K562 (cell line): Measurements from ENCODE around the gene AKAP3. TPM values are rescaled to one million over a fixed set of nuclear protein-coding genes. Genes with fewer than 3 reads are reported as not detected.

Experiments used
- ATAC-seq: fragments of 200-7000 bp; cut with Tn5 transposase; 3 replicates; pipeline ENCODE4 v1.9.1; 2020; ENCODE audit warnings: moderate library complexity
- BruUV-seq: library from RNA; stranded (reverse); fragments of 400-500 nt; replicated peaks from 2 replicates; lab custom pipeline; 2021; lab: Mats Ljungman, UMichigan
- CTCF ChIA-PET: fragments of 300-600 bp; formaldehyde crosslinking; extraction: SDS; loops from one replicate; lab custom pipeline; 2021; ENCODE audit warnings: low intra/inter-chr PET ratio; lab: Yijun Ruan, JAX
- POLR2A ChIA-PET: fragments of 300-600, 350-650 bp; sonication (Branson Sonifier 250); formaldehyde crosslinking; extraction: SDS; loops from one replicate; lab custom pipeline; 2021; ENCODE audit warnings: antibody characterized with exemption, inconsistent platforms; lab: Yijun Ruan, JAX
- DNase-seq, 4 experiments: peaks; one replicate each; pipeline versions ENCODE4 v3.0.0 to v3.0.0-alpha.2; 2011 to 2018; ENCODE audit warnings: low spot score in 3 of 4, mixed read lengths in 3 of 4; ENCODE audit errors: extremely low read depth in 1 of 4
- FAIRE-seq: peaks from 2 replicates; lab custom pipeline; 2011; peaks lifted over from hg19 to GRCh38; lab: Jason Lieb, UNC
- H2AFZ ChIP-seq: 2 replicates; pipeline ENCODE4 v1.6.0; 2011; ENCODE audit warnings: low read depth, low read length, control low read depth, inconsistent platforms
- H3K27ac ChIP-seq: fragments of 200-600 bp; 3 replicates; pipeline ENCODE4 v1.8.0; 2011; ENCODE audit warnings: low read depth, mild to moderate bottlenecking, control low read depth, inconsistent platforms, low read length, moderate library complexity, mixed read lengths; ENCODE audit errors: extremely low read depth
- H3K27me3 ChIP-seq, 2 experiments: fragments of 300-600 bp in 1 of 2; 2 replicates in 1 of 2; 3 replicates in 1 of 2; pipeline versions ENCODE4 v1.6.0 to v1.8.0; 2011; ENCODE audit warnings: inconsistent platforms in 2 of 2, low read length in 2 of 2, mild to moderate bottlenecking in 1 of 2, mixed read lengths in 1 of 2, moderate library complexity in 1 of 2; ENCODE audit not compliant: control insufficient read depth in 2 of 2, insufficient read depth in 2 of 2
- H3K36me3 ChIP-seq: fragments of 300-600 bp; 3 replicates; pipeline ENCODE4 v1.8.0; 2011; ENCODE audit warnings: mild to moderate bottlenecking, low read length, inconsistent platforms; ENCODE audit not compliant: control insufficient read depth, insufficient read depth
- H3K4me1 ChIP-seq, 2 experiments: fragments of 200-600 bp in 1 of 2; replicated peaks in 1 of 2; 2 replicates in 1 of 2; 3 replicates in 1 of 2; pipeline versions ENCODE4 v1.5.1 to v1.8.0; 2011; ENCODE audit warnings: inconsistent platforms in 2 of 2, low read length in 2 of 2, mild to moderate bottlenecking in 1 of 2, mixed read lengths in 1 of 2, moderate library complexity in 1 of 2; ENCODE audit not compliant: control insufficient read depth in 2 of 2, insufficient read depth in 2 of 2
- H3K4me2 ChIP-seq: 2 replicates; pipeline ENCODE4 v1.6.1; 2011; ENCODE audit warnings: low read length, control low read depth, inconsistent platforms, mixed read lengths; ENCODE audit not compliant: insufficient read depth
- H3K4me3 ChIP-seq: fragments of 200-600 bp; sonication (generic), shearing (Covaris generic); 2 replicates; pipeline ENCODE4 v1.5.1; 2016; ENCODE audit warnings: control low read depth, inconsistent platforms
- H3K79me2 ChIP-seq: fragments of 200-600 bp; 3 replicates; pipeline ENCODE4 v1.8.0; 2011; ENCODE audit warnings: low read length, inconsistent platforms; ENCODE audit not compliant: control insufficient read depth, insufficient read depth
- H3K9ac ChIP-seq, 2 experiments: 2 replicates each; pipeline versions ENCODE4 v1.6.0 to v1.6.1; 2011; ENCODE audit warnings: low read depth in 2 of 2, low read length in 2 of 2, control low read depth in 1 of 2, inconsistent platforms in 1 of 2, mild to moderate bottlenecking in 1 of 2, mixed read lengths in 1 of 2; ENCODE audit not compliant: insufficient read depth in 1 of 2
- H3K9me1 ChIP-seq: one replicate; pipeline ENCODE4 v1.6.0; 2011; ENCODE audit warnings: inconsistent platforms, mild to moderate bottlenecking, low read length, moderate library complexity; ENCODE audit not compliant: control insufficient read depth, insufficient read depth
- H3K9me3 ChIP-seq: replicated peaks from 2 replicates; pipeline ENCODE4 v1.5.1; 2011; ENCODE audit warnings: low read depth, low read length, inconsistent platforms; ENCODE audit not compliant: control insufficient read depth, insufficient read depth
- H4K20me1 ChIP-seq: replicated peaks from 2 replicates; pipeline ENCODE4 v1.6.1; 2011; ENCODE audit warnings: low read length, inconsistent platforms, mixed read lengths; ENCODE audit not compliant: control insufficient read depth, insufficient read depth
- CBX2 ChIP-seq: fragments of 200-600 bp; sonication (generic); IDR thresholded peaks from one replicate; pipeline ENCODE4 v1.6.1; 2012; ENCODE audit warnings: mild to moderate bottlenecking, low read length, inconsistent platforms; ENCODE audit not compliant: insufficient read depth, poor library complexity, severe bottlenecking
- CHD1 ChIP-seq: fragments of 200-600 bp; sonication (generic); IDR thresholded peaks from one replicate; pipeline ENCODE4 v1.6.1; 2012; ENCODE audit warnings: mild to moderate bottlenecking, moderate library complexity, low read length, inconsistent platforms
- DACH1 ChIP-seq: fragments of 450-650 bp; IDR thresholded peaks from 2 replicates; pipeline ENCODE4 v1.6.1; 2018; ENCODE audit not compliant: partially characterized antibody
- E2F4 ChIP-seq: sonication (generic); formaldehyde crosslinking; IDR thresholded peaks from 2 replicates; pipeline ENCODE4 v1.8.0; 2022; ENCODE audit warnings: mild to moderate bottlenecking, low read depth, missing genetic modification reagents
- EHMT2 ChIP-seq: fragments of 450-650 bp; IDR thresholded peaks from 2 replicates; pipeline ENCODE4 v1.6.1; 2018; ENCODE audit warnings: antibody characterized with exemption
- EZH2 ChIP-seq: IDR thresholded peaks from 2 replicates; pipeline ENCODE4 v1.6.1; 2012; ENCODE audit warnings: low read depth, mild to moderate bottlenecking, inconsistent platforms, low read length, borderline replicate concordance
- FOS ChIP-seq: IDR thresholded peaks from 3 replicates; pipeline ENCODE4 v1.6.1; 2011; ENCODE audit not compliant: insufficient read length; ENCODE audit errors: extremely low read depth
- FOXJ2 ChIP-seq: fragments of 200-800 bp; sonication (Bioruptor generic); IDR thresholded peaks from 2 replicates; pipeline ENCODE4 v1.6.1; 2016; ENCODE audit warnings: missing genetic modification characterization, missing compliant biosample characterization
- KDM1A ChIP-seq, 2 experiments: fragments of 450-650 bp; IDR thresholded peaks; 2 replicates each; pipeline ENCODE4 v1.6.1; 2016; ENCODE audit warnings: mild to moderate bottlenecking in 2 of 2
- NR2C2 ChIP-seq, 2 experiments: fragments of 200-800 bp in 1 of 2; sonication (Bioruptor generic) in 1 of 2; sonication (generic) in 1 of 2; formaldehyde crosslinking in 1 of 2; IDR thresholded peaks; 2 replicates each; pipeline versions ENCODE4 v1.6.1 to v1.8.0; 2016 to 2022; ENCODE audit warnings: mild to moderate bottlenecking in 1 of 2, missing compliant biosample characterization in 1 of 2, missing genetic modification characterization in 1 of 2, missing genetic modification reagents in 1 of 2
- POLR2AphosphoS2 ChIP-seq: IDR thresholded peaks from 2 replicates; pipeline ENCODE4 v1.6.1; 2012; ENCODE audit warnings: low read length, improper control_type of control experiment
- POLR2H ChIP-seq: IDR thresholded peaks from 2 replicates; pipeline ENCODE4 v1.6.1; 2016; ENCODE audit warnings: missing genetic modification characterization, low read depth, mild to moderate bottlenecking, control low read depth, missing compliant biosample characterization, moderate library complexity
- RBM15 ChIP-seq: fragments of 200-400 bp; formaldehyde crosslinking; IDR thresholded peaks from 2 replicates; pipeline ENCODE4 v1.6.1; 2018; ENCODE audit warnings: mild to moderate bottlenecking, low read length, moderate library complexity; ENCODE audit not compliant: insufficient read depth
- SMAD2 ChIP-seq: fragments of 150-350 bp; IDR thresholded peaks from 2 replicates; pipeline ENCODE4 v1.6.1; 2014; ENCODE audit warnings: low read depth, mild to moderate bottlenecking, low read length
- SMARCB1 ChIP-seq: IDR thresholded peaks from 2 replicates; pipeline ENCODE4 v1.6.1; 2011; ENCODE audit warnings: improper control_type of control experiment, low read depth; ENCODE audit not compliant: insufficient read length
- SRSF3 ChIP-seq: fragments of 200-400 bp; formaldehyde crosslinking; IDR thresholded peaks from 2 replicates; pipeline ENCODE4 v1.6.1; 2016; ENCODE audit warnings: mild to moderate bottlenecking, low read length, moderate library complexity; ENCODE audit not compliant: insufficient read depth
- STAG1 ChIP-seq: sonication (generic); formaldehyde crosslinking; IDR thresholded peaks from 2 replicates; pipeline ENCODE4 v1.5.0; 2020; ENCODE audit warnings: missing genetic modification reagents, borderline replicate concordance
- ZBTB7A ChIP-seq: IDR thresholded peaks from 2 replicates; pipeline ENCODE4 v1.6.1; 2011; ENCODE audit warnings: low read depth, mild to moderate bottlenecking, low read length, moderate library complexity, borderline replicate concordance; ENCODE audit not compliant: control insufficient read depth
- ZC3H11A ChIP-seq: IDR thresholded peaks from 2 replicates; pipeline ENCODE4 v1.6.1; 2012; ENCODE audit warnings: low read depth, low read length, improper control_type of control experiment
- WGBS: fragments of 100-300 bp; shearing (Covaris generic); methylation state at CpG from one replicate; pipeline ENCODE4 v1.1.6; 2016; ENCODE audit warnings: low coverage, mixed read lengths; ENCODE audit not compliant: insufficient coverage; ENCODE audit errors: missing lambda C conversion rate; 5-methylcytosine and 5-hydroxymethylcytosine counted together
- in situ Hi-C: fragments of 300-500 bp; cut with MboI; formaldehyde crosslinking; loops from 4 replicates; pipeline ENCODE4 v1.15.0; 2018; ENCODE audit warnings: inconsistent platforms, mixed read lengths
- intact Hi-C: fragments of 100-400 bp; cut with micrococcal nuclease; formaldehyde crosslinking; loops from 2 replicates; pipeline ENCODE4 v1.14.2; 2022
- polyA plus RNA-seq, 8 experiments: library from polyadenylated mRNA; depleted of rRNA in 4 of 8; stranded (reverse) in 5 of 8; unstranded in 3 of 8; fragments of >200 nt; fragmentation: Nextera tagmentation in 2 of 8; fragmentation: Illumina TruSeq in 1 of 8; extraction: Ambion mirVana in 2 of 8; extraction: Trizol in 1 of 8; gene quantifications; 2 replicates each; pipeline versions ENCODE4 v1.2.1 to v1.2.3, GENCODE V29; 2011 to 2014; ENCODE audit warnings: inconsistent platforms in 1 of 8, missing spikeins in 1 of 8
- total RNA-seq, 7 experiments: library from RNA; depleted of rRNA in 6 of 7; stranded (reverse); fragments of >200 nt in 6 of 7; fragmentation: Illumina TruSeq in 2 of 7; extraction: Trizol in 2 of 7; gene quantifications; 2 replicates each; pipeline versions ENCODE4 v1.2.1 to v1.2.3, GENCODE V29; 2011 to 2021; ENCODE audit warnings: low replicate concordance in 1 of 7

AKAP3 gene
- total and polyA plus RNA-seq, 9 of the 15 experiments (the other 6 are each of a cell fraction or from before 2014, with no cell fraction given), result 0.17 to 2.8 (median 0.43) TPM

- TF ChIP-seq EHMT2, result no peak
- no peak for TF ChIP-seq RBM15
- no peak for TF ChIP-seq DACH1
- no peak for TF ChIP-seq ZC3H11A
- no peak for TF ChIP-seq SMAD2
- TF ChIP-seq EZH2, result no peak
- no peak for TF ChIP-seq STAG1 (CRISPR knock-in tag)
- TF ChIP-seq E2F4 (CRISPR knock-in tag), result no peak
Measured at GRCh38 chr12:4589941-4590340, 58.9 kb downstream of the AKAP3 start (continued).

GRCh38 chr12:4588916-4589315, 59.9 kb downstream of the AKAP3 start:
- Histone ChIP-seq H3K36me3 (no peaks in the 10 kb centered on the region), H3K27ac (no peak overlapping the region), H3K4me3 (no peak overlapping the region), H3K9me1 (no peaks in the 10 kb centered on the region), H3K9me3 (no peaks in the 10 kb centered on the region), H4K20me1 (no peaks in the 10 kb centered on the region), H2AFZ (no peak overlapping the region), H3K9ac (no peak overlapping the region), H3K27me3 (peaks cover 2 to 15% of the 10 kb centered on the region in 2 experiments; a peak in 3 of 5 replicates), H3K4me1 (no peaks in the 10 kb centered on the region)
- 18% methylated on average over 3 of the region's 3 CpGs for WGBS
- POLR2A ChIA-PET, result no interaction called here
- no TSS peak for BruUV-seq
- in situ Hi-C loops, result no loop called here
- FAIRE-seq, result no peak
- TF ChIP-seq CHD1 (no peak), SMARCB1 (no peak), CBX2 (no peak), ZBTB7A (no peak), POLR2H (tag) (no peak), FOS (no peak), NR2C2 (CRISPR knock-in tag; IDR thresholded peaks at IDR 0.05) (no peak), NR2C2 (tag; IDR thresholded peaks at IDR 0.05) (no peak), KDM1A (IDR thresholded peaks at IDR 0.05) (no peak), POLR2AphosphoS2 (no peak), SRSF3 (no peak), FOXJ2 (tag) (no peak)
- TF ChIP-seq, all 486 proteins: peak for 0
- intact Hi-C loops, result no loop called here
- no peaks in the 10 kb centered on the region for H3K79me2 ChIP-seq
- CTCF ChIA-PET, result no interaction called here
- ATAC-seq, result no peak
- H3K4me2 ChIP-seq, result no peak overlapping the region
- no peak for DNase-seq
